KMS-11 (cell line): ENCODE results near the gene UBR3.

Experiments used
- H2AFZ ChIP-seq: fragments of 200-600 bp; sonication (generic); 2 replicates; pipeline ENCODE4 v1.6.1; 2016; ENCODE audit warnings: antibody characterized with exemption, mixed run types, low read depth
- H3K27ac ChIP-seq: fragments of 200-600 bp; sonication (generic); 2 replicates; pipeline ENCODE4 v1.6.1; 2016; ENCODE audit warnings: mild to moderate bottlenecking, mixed run types
- H3K27me3 ChIP-seq: fragments of 200-600 bp; sonication (generic); 2 replicates; pipeline ENCODE4 v1.6.1; 2017; ENCODE audit warnings: mild to moderate bottlenecking, low read depth, mixed run types, moderate library complexity; ENCODE audit not compliant: insufficient read depth
- H3K36me3 ChIP-seq: fragments of 200-600 bp; sonication (generic); 2 replicates; pipeline ENCODE4 v1.6.1; 2017; ENCODE audit warnings: mild to moderate bottlenecking, mixed run types; ENCODE audit not compliant: insufficient read depth
- H3K4me1 ChIP-seq: fragments of 200-600 bp; sonication (generic); 2 replicates; pipeline ENCODE4 v1.6.1; 2016; ENCODE audit warnings: mild to moderate bottlenecking, low read depth, mixed run types; ENCODE audit not compliant: poor library complexity, severe bottlenecking
- H3K4me2 ChIP-seq: fragments of 200-600 bp; sonication (generic); 2 replicates; pipeline ENCODE4 v1.7.0; 2016; ENCODE audit warnings: mild to moderate bottlenecking, mixed run types
- H3K4me3 ChIP-seq: fragments of 200-600 bp; sonication (generic); IDR thresholded peaks from 2 replicates; pipeline ENCODE4 v1.6.1; 2017; ENCODE audit warnings: low read depth, low read length, mixed read lengths; ENCODE audit not compliant: insufficient read depth
- H3K79me2 ChIP-seq: fragments of 200-600 bp; sonication (generic); 2 replicates; pipeline ENCODE4 v1.6.1; 2016; ENCODE audit warnings: low read depth, mixed run types; ENCODE audit not compliant: insufficient read depth
- H3K9ac ChIP-seq: fragments of 200-600 bp; sonication (generic); 2 replicates; pipeline ENCODE4 v1.6.1; 2016; ENCODE audit warnings: mild to moderate bottlenecking, mixed run types
- H4K20me1 ChIP-seq: fragments of 200-600 bp; sonication (generic); 2 replicates; pipeline ENCODE4 v1.6.1; 2016; ENCODE audit warnings: mild to moderate bottlenecking, mixed run types; ENCODE audit not compliant: insufficient read depth
- CTCF ChIP-seq: fragments of 200-600 bp; sonication (generic); conservative IDR thresholded peaks from 2 replicates; pipeline ENCODE4 v1.6.1; 2017; ENCODE audit warnings: low read depth, mild to moderate bottlenecking, antibody characterized with exemption, low read length, moderate library complexity, mixed read lengths

Gene UBR3

GRCh38 chr2:169910109-169910799, 83.0 kb downstream of the UBR3 start:
- no peak for TF ChIP-seq CTCF

GRCh38 chr2:169911119-169911518, 83.9 kb downstream of the UBR3 start:
- H3K27ac ChIP-seq = no peak overlapping the region
- H3K9ac ChIP-seq = no peak overlapping the region
- H3K79me2 ChIP-seq = no peaks in the 10 kb centered on the region
- H2AFZ ChIP-seq = no peak overlapping the region
- 0 out of 2 replicates have a peak, but pooled peaks cover 3% of the 10 kb centered on the region for H3K36me3 ChIP-seq
- H3K4me1 ChIP-seq = no peaks in the 10 kb centered on the region
- no peak overlapping the region for H3K4me3 ChIP-seq
- H4K20me1 ChIP-seq = no peaks in the 10 kb centered on the region
- H3K4me2 ChIP-seq = no peak overlapping the region
- H3K27me3 ChIP-seq = no peaks in the 10 kb centered on the region
- no peak for TF ChIP-seq CTCF

More at GRCh38 chr2:169910109-169910799, 83.0 kb downstream of the UBR3 start:
- Histone ChIP-seq H2AFZ (no peak overlapping the region), H3K4me1 (no peaks in the 10 kb centered on the region), H4K20me1 (no peaks in the 10 kb centered on the region), H3K9ac (no peak overlapping the region), H3K4me3 (no peak overlapping the region), H3K27me3 (no peaks in the 10 kb centered on the region), H3K36me3 (0 out of 2 replicates have a peak, but pooled peaks cover 3% of the 10 kb centered on the region), H3K79me2 (no peaks in the 10 kb centered on the region), H3K4me2 (no peak overlapping the region), H3K27ac (no peak overlapping the region)

- Histone ChIP-seq H3K4me3 (no peak overlapping the region), H3K27me3 (no peaks in the 10 kb centered on the region), H4K20me1 (no peaks in the 10 kb centered on the region), H3K9ac (no peak overlapping the region), H3K4me1 (no peaks in the 10 kb centered on the region), H3K79me2 (no peaks in the 10 kb centered on the region), H3K36me3 (0 out of 2 replicates have a peak, but pooled peaks cover 3% of the 10 kb centered on the region), H3K4me2 (no peak overlapping the region), H2AFZ (no peak overlapping the region), H3K27ac (no peak overlapping the region)
- no peak for TF ChIP-seq CTCF
Observed at GRCh38 chr2:169916623-169917022, 89.4 kb downstream of the UBR3 start.

GRCh38 chr2:169923977-169924376, 96.7 kb downstream of the UBR3 start:
- Histone ChIP-seq H3K4me1 (no peaks in the 10 kb centered on the region), H3K27ac (no peak overlapping the region), H3K9ac (no peak overlapping the region), H3K4me2 (no peak overlapping the region), H3K79me2 (no peaks in the 10 kb centered on the region), H3K36me3 (no peaks in the 10 kb centered on the region), H2AFZ (no peak overlapping the region), H3K4me3 (no peak overlapping the region), H3K27me3 (no peaks in the 10 kb centered on the region), H4K20me1 (no peaks in the 10 kb centered on the region)
- no peak for TF ChIP-seq CTCF
